Measurements from ENCODE around the gene PHAF1. TPM values are rescaled to one million over a fixed set of nuclear protein-coding genes. Genes with fewer than 3 reads are reported as not detected.

The PHAF1 gene
- total RNA-seq, 4 donors from 2014 or later = 11.4 to 30.6 (median 20.4) TPM

- Histone ChIP-seq H3K4me3 (no peak overlapping the region), H3K36me3 (no peaks in the 10 kb centered on the region), H3K9me3 (no peaks in the 10 kb centered on the region), H3K27me3 (no peaks in the 10 kb centered on the region), H3K27ac (no peak overlapping the region), H3K4me1 (peaks cover 7 to 53% (median 14%) of the 10 kb centered on the region in 4 donors)
- TF ChIP-seq CTCF (IDR thresholded peaks at IDR 0.05) (no peak), POLR2A (IDR thresholded peaks at IDR 0.05) (no peak)
- no peak for DNase-seq
Measured at GRCh38 chr16:67179421-67180080, 69.8 kb downstream of the PHAF1 start.

- Histone ChIP-seq H3K27ac (no peak overlapping the region), H3K4me1 (peaks cover 7 to 53% (median 18%) of the 10 kb centered on the region in 4 donors), H3K27me3 (no peaks in the 10 kb centered on the region), H3K9me3 (no peaks in the 10 kb centered on the region), H3K4me3 (no peak overlapping the region), H3K36me3 (no peaks in the 10 kb centered on the region)
- TF ChIP-seq CTCF (IDR thresholded peaks at IDR 0.05) (no peak), POLR2A (IDR thresholded peaks at IDR 0.05) (no peak)
- no peak for DNase-seq
Measured at GRCh38 chr16:67180166-67180565, 70.4 kb downstream of the PHAF1 start.

GRCh38 chr16:67181346-67181745 lies 71.6 kb downstream of the PHAF1 start:
- no peak overlapping the region for H3K4me3 ChIP-seq
- H3K4me1 ChIP-seq = peaks cover 9 to 62% (median 21%) of the 10 kb centered on the region in 4 donors
- no peaks in the 10 kb centered on the region for H3K27me3 ChIP-seq
- no peaks in the 10 kb centered on the region for H3K36me3 ChIP-seq
- H3K27ac ChIP-seq = peak overlapping the region; percentile 26 to 51 (median 38)
- H3K9me3 ChIP-seq = no peaks in the 10 kb centered on the region
- no peak for DNase-seq
- TF ChIP-seq CTCF (IDR thresholded peaks at IDR 0.05) = no peak
- TF ChIP-seq POLR2A (IDR thresholded peaks at IDR 0.05) = no peak

- no peak for TF ChIP-seq POLR2A (IDR thresholded peaks at IDR 0.05)
- TF ChIP-seq CTCF (IDR thresholded peaks at IDR 0.05) = no peak
- no peak overlapping the region for H3K4me3 ChIP-seq
- peaks cover 9 to 62% (median 21%) of the 10 kb centered on the region in 4 donors for H3K4me1 ChIP-seq
- peak overlapping the region in 1 of 4 donors; percentile 41 for H3K27ac ChIP-seq
- no peaks in the 10 kb centered on the region for H3K36me3 ChIP-seq
- DNase-seq = no peak
- H3K9me3 ChIP-seq = no peaks in the 10 kb centered on the region
- no peaks in the 10 kb centered on the region for H3K27me3 ChIP-seq
Measured at GRCh38 chr16:67182288-67182687, 72.5 kb downstream of the PHAF1 start.

GRCh38 chr16:67183284-67183626 lies 73.5 kb downstream of the PHAF1 start:
- Histone ChIP-seq H3K4me3 (peak overlapping the region; percentile 58 to 72 (median 70)), H3K27me3 (no peaks in the 10 kb centered on the region), H3K36me3 (no peaks in the 10 kb centered on the region), H3K9me3 (no peaks in the 10 kb centered on the region), H3K4me1 (peaks cover 6 to 55% (median 19%) of the 10 kb centered on the region in 4 donors), H3K27ac (peak overlapping the region; percentile 92 to 96 (median 94))
- no peak for DNase-seq
- TF ChIP-seq POLR2A (IDR thresholded peaks at IDR 0.05) (no peak), CTCF (IDR thresholded peaks at IDR 0.05) (no peak)

All from Peyer's patch (tissue), 4 donors.